Immature natural killer cell (primary cell): ENCODE data around the gene APLNR. TPM values are rescaled to one million over a fixed set of nuclear protein-coding genes. Genes with fewer than 3 reads are reported as not detected.
"Not testable (repeated sequence)": the region's sequence is repeated elsewhere in the genome, so short reads cannot be mapped to it uniquely, and the experiment has no call there.

Experiments used
- DNase-seq, 3 donors: peaks; one replicate each; pipeline ENCODE4 v3.0.0; 2022; ENCODE audit warnings: mixed read lengths in 1 of 3
- H3K27ac Mint-ChIP-seq, 6 donors: one replicate each; pipeline ENCODE4 v1.8.0; 2020; ENCODE audit warnings: mixed read lengths in 6 of 6, mild to moderate bottlenecking in 5 of 6, inconsistent platforms in 4 of 6, moderate library complexity in 3 of 6
- H3K27me3 Mint-ChIP-seq, 3 donors: one replicate each; pipeline ENCODE4 v1.8.0; 2020 to 2021; ENCODE audit warnings: low read depth in 3 of 3, mild to moderate bottlenecking in 3 of 3, mixed read lengths in 3 of 3, moderate library complexity in 3 of 3, inconsistent platforms in 1 of 3
- H3K36me3 Mint-ChIP-seq, 3 donors: one replicate each; pipeline ENCODE4 v1.8.0; 2020; ENCODE audit warnings: mixed read lengths in 3 of 3, inconsistent platforms in 2 of 3, mild to moderate bottlenecking in 2 of 3
- H3K4me1 Mint-ChIP-seq, 2 donors: one replicate each; pipeline ENCODE4 v1.8.0; 2020; ENCODE audit warnings: inconsistent platforms in 2 of 2, mild to moderate bottlenecking in 2 of 2, mixed read lengths in 2 of 2, moderate library complexity in 1 of 2
- H3K4me3 Mint-ChIP-seq, 5 donors: one replicate each; pipeline ENCODE4 v1.8.0; 2020; ENCODE audit warnings: mild to moderate bottlenecking in 5 of 5, mixed read lengths in 5 of 5, inconsistent platforms in 3 of 5, moderate library complexity in 3 of 5
- H3K9me3 Mint-ChIP-seq, 6 donors: one replicate each; pipeline ENCODE4 v1.8.0; 2020; ENCODE audit warnings: mild to moderate bottlenecking in 6 of 6, mixed read lengths in 6 of 6, inconsistent platforms in 4 of 6, moderate library complexity in 3 of 6
- polyA plus RNA-seq, 3 donors: library from polyadenylated mRNA; unstranded; fragments of 300-500 nt; fragmentation: Illumina TruSeq; gene quantifications; one replicate each; pipeline ENCODE4 v1.2.3, GENCODE V29; 2021

APLNR gene
- under 1 TPM in 1 of 3 donors, not detected in 2; 0.28 TPM for polyA plus RNA-seq

DNA sequence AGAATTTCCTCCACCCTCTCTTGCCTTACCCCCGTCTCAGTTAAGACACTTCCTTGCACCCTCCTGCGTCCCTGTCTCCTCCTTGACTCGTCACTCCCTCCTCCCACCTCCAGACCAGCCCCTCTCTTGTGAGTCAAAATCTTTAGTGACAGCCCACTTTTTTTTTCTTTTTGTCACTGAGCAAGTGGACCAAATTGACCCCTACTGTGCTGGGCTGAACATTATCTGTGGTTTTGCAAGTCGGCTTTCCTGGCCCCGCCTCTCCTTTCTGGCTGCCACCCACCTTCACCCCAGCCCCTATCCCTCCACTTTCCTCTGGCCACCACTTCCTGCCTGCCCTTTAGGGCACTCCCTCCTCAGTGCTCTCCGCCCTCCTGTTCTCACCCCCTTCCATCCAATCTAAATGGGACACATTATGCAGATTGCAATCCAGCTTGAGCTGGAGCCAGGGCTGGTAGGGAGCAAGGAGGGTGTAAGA, at the start of gene APLNR:
TSS of gene APLNR (minus strand) at position 47 of the 478 bp plus-strand sequence. CDS start 246 bp downstream, outside the sequence.
- H3K9me3 Mint-ChIP-seq = no peaks in the 10 kb centered on the region
- peaks cover 10 to 12% (median 11%) of the 10 kb centered on the region in 3 donors for H3K27me3 Mint-ChIP-seq
- peak; percentile 7 to 23 (median 19) for DNase-seq
- peaks cover 27 to 38% of the 10 kb centered on the region in 2 donors for H3K4me1 Mint-ChIP-seq
- no peaks in the 10 kb centered on the region for H3K36me3 Mint-ChIP-seq
- H3K4me3 Mint-ChIP-seq = peak within 1 kb of the TSS; percentile 68 to 86 (median 83)
- peak within 1 kb of the TSS; percentile 37 to 79 (median 61) for H3K27ac Mint-ChIP-seq

DNA sequence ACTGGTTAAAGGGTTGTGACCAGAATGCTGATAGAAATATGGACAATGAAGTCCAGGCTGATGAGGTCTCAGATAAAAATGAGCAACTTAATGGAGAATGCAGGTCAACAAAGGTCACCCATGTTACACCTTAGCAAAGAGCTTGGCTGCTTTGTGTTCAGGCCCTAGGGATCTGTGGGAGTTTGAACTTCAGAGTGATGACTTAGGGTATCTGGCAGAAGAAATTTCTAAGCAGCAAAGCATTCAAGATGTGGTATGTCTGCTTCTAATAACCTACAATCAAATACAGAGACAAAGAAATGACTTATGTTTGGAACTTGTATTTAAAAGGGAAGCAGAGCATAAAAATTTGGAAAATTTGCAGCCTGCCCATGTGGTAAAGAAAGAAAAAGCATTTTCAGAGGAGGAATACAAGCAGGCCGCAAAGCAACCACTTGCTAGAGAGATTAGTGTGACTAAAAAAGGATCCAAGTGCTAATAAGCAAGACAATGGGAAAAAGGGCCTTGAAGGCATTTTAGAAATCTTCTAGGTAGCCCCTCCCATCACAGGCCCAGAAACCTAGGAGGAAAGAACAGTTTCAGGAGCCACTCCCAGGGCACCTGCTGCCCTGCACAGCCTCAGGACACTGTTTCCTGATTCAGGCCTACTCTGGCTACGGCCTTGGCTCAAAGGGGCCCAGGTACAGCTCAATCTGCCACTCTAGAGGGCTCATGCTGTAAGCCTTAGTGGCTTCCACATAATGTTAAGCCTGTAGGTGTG, 46.4 kb upstream of the APLNR start:
- H3K4me3 Mint-ChIP-seq = no peak overlapping the region
- peaks cover 0 to 4% (median 4%) of the 10 kb centered on the region in 3 donors for H3K27me3 Mint-ChIP-seq
- no peaks in the 10 kb centered on the region for H3K4me1 Mint-ChIP-seq
- no peaks in the 10 kb centered on the region for H3K9me3 Mint-ChIP-seq
- H3K27ac Mint-ChIP-seq = no peak overlapping the region
- H3K36me3 Mint-ChIP-seq = no peaks in the 10 kb centered on the region
- DNase-seq = no peak

- not testable (repeated sequence) for H3K36me3 Mint-ChIP-seq, H3K4me1 Mint-ChIP-seq, DNase-seq, H3K9me3 Mint-ChIP-seq, H3K27ac Mint-ChIP-seq, H3K4me3 Mint-ChIP-seq
- H3K27me3 Mint-ChIP-seq = peaks cover 0 to 11% (median 4%) of the 10 kb centered on the region in 3 donors
Measured at GRCh38 chr11:57281546-57281945, 44.5 kb upstream of the APLNR start.

GRCh38 chr11:57279116-57279515, 42.1 kb upstream of the APLNR start:
- no peaks in the 10 kb centered on the region for H3K36me3 Mint-ChIP-seq
- peaks cover 1 to 5% of the 10 kb centered on the region in 2 donors for H3K4me1 Mint-ChIP-seq
- H3K9me3 Mint-ChIP-seq = peaks cover 0 to 5% (median 0%) of the 10 kb centered on the region in 6 donors
- no peak for DNase-seq
- H3K27ac Mint-ChIP-seq = no peak overlapping the region
- peaks cover 0 to 11% (median 4%) of the 10 kb centered on the region in 3 donors for H3K27me3 Mint-ChIP-seq
- H3K4me3 Mint-ChIP-seq = no peak overlapping the region

DNA sequence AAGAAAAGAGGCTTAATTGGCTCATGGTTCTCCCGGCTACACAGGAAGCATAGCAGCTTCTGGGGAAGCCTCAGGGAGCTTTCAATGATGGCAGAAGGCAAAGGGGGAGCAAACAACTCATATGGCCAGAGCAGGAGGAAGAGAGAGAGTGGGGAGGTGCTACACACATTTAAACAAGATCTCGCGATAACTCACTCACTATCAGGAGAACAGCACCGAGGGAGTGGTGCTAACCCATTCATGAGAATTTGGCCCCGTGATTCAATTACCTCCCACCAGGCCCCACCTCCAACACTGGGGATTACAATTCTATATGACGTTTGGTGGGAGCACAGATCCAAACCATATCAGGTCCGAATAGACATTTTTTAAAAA, 41.7 kb upstream of the APLNR start:
- peaks cover 1 to 5% of the 10 kb centered on the region in 2 donors for H3K4me1 Mint-ChIP-seq
- H3K27ac Mint-ChIP-seq = no peak overlapping the region
- H3K36me3 Mint-ChIP-seq = no peaks in the 10 kb centered on the region
- no peak for DNase-seq
- H3K27me3 Mint-ChIP-seq = peaks cover 0 to 11% (median 5%) of the 10 kb centered on the region in 3 donors
- peaks cover 0 to 6% (median 0%) of the 10 kb centered on the region in 6 donors for H3K9me3 Mint-ChIP-seq
- H3K4me3 Mint-ChIP-seq = no peak overlapping the region

- H3K4me1 Mint-ChIP-seq = peaks cover 1 to 5% of the 10 kb centered on the region in 2 donors
- peaks cover 0 to 8% (median 0%) of the 10 kb centered on the region in 6 donors for H3K9me3 Mint-ChIP-seq
- no peaks in the 10 kb centered on the region for H3K36me3 Mint-ChIP-seq
- no peak overlapping the region for H3K4me3 Mint-ChIP-seq
- no peak for DNase-seq
- no peak overlapping the region for H3K27ac Mint-ChIP-seq
- H3K27me3 Mint-ChIP-seq = peaks cover 0 to 11% (median 5%) of the 10 kb centered on the region in 3 donors
Measured at GRCh38 chr11:57277845-57278720, 41.0 kb upstream of the APLNR start.

DNA sequence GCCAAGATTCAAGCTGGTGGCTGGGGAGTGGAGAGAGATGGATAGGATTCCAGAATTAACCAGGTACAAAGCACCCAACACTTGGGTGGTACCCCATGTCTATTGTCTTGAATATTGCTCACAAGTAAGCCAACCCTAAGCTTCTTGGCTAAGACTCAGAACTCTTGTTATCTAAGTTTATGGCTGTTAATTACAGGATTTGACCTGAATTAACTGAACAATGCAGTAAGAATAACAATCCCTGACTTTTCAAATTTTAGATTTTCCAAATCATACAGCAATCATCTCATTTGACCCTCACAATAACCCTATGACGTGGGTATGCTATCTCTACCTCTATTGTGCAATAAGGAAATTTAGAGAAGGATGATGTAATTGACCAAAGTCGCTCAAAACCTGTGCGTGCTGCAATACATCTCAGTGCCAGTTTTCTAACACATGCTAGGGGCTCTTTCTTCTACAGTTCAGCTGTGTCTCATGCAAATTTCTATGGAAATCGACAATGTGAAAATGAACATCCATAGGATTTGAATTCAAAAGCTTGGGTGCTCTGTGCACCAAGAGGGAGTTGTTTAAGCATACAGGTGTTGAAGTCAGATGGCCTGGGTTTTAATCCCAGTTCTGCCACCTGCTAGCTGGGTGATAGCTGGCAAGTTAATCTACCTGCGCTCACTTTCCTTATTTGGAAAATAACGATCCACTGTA, 40.1 kb upstream of the APLNR start:
- no peak for DNase-seq
- Mint-ChIP-seq H3K27me3 (peaks cover 0 to 11% (median 5%) of the 10 kb centered on the region in 3 donors), H3K4me3 (no peak overlapping the region), H3K27ac (no peak overlapping the region), H3K9me3 (peaks cover 0 to 8% (median 0%) of the 10 kb centered on the region in 6 donors), H3K4me1 (peaks cover 1 to 5% of the 10 kb centered on the region in 2 donors), H3K36me3 (no peaks in the 10 kb centered on the region)

GRCh38 chr11:57276169-57276970, 39.3 kb upstream of the APLNR start:
- Mint-ChIP-seq H3K4me3 (no peak overlapping the region), H3K9me3 (peaks cover 0 to 8% (median 0%) of the 10 kb centered on the region in 6 donors), H3K27ac (no peak overlapping the region), H3K4me1 (peaks cover 1 to 5% of the 10 kb centered on the region in 2 donors), H3K27me3 (peaks cover 0 to 11% (median 5%) of the 10 kb centered on the region in 3 donors), H3K36me3 (no peaks in the 10 kb centered on the region)
- DNase-seq = no peak

DNA sequence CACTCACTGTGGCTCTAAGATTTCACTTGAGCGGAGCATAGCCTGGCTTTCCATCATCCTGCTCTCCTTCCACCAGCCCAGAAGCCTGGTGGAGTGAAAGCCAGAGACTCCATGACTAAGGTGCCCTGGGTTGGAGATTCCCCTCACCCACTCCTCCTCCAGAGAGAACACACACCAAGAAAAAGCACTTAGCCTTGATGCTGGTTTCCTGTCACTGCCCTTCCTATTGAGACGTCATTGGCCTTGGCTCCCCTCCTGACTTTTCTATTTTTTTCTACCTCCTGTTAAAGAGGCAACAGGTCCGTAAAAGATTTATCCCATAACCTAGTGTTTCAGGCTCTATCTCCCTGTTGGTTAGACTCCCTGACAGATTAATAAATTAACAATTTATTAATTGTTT, 38.5 kb upstream of the APLNR start:
- H3K27ac Mint-ChIP-seq = no peak overlapping the region
- H3K4me3 Mint-ChIP-seq = no peak overlapping the region
- DNase-seq = no peak
- peaks cover 1 to 5% of the 10 kb centered on the region in 2 donors for H3K4me1 Mint-ChIP-seq
- H3K9me3 Mint-ChIP-seq = peaks cover 0 to 8% (median 0%) of the 10 kb centered on the region in 6 donors
- peaks cover 0 to 11% (median 5%) of the 10 kb centered on the region in 3 donors for H3K27me3 Mint-ChIP-seq
- H3K36me3 Mint-ChIP-seq = no peaks in the 10 kb centered on the region

- H3K27me3 Mint-ChIP-seq = peaks cover 0 to 11% (median 5%) of the 10 kb centered on the region in 3 donors
- no peak for DNase-seq
- no peaks in the 10 kb centered on the region for H3K36me3 Mint-ChIP-seq
- H3K9me3 Mint-ChIP-seq = peaks cover 0 to 8% (median 0%) of the 10 kb centered on the region in 6 donors
- no peak overlapping the region for H3K4me3 Mint-ChIP-seq
- H3K27ac Mint-ChIP-seq = no peak overlapping the region
- H3K4me1 Mint-ChIP-seq = peaks cover 1 to 5% of the 10 kb centered on the region in 2 donors
Measured at GRCh38 chr11:57274904-57275498, 38.0 kb upstream of the APLNR start.

DNA sequence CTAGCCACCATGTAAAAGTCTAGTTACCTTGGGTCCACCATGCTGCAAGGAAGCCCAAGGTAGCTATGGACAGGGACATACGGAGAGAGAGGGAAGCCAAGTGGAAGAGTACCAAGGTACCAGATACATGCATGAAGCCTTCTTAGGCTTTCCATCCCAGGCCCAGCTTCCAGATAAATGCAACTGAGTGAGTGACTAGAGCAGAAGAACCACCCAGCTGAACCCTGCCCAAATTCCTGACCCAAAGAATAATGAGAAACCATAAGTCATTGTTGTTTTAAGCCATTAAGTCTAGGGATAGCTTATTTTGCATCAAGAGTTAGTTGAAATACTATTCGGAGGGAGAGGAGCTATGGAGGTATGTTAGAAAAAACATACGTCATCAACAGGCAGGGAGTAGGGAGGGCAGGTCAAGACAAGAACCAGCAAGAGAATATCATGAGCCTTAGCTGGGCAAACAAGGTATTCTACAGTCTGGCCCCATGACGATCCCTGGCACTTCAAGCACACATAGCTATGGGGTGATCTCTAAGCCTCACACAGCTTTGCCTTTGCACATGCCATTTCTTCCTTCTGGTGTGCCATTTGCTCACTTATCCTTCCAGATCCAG, 36.5 kb upstream of the APLNR start:
- Mint-ChIP-seq H3K36me3 (no peaks in the 10 kb centered on the region), H3K9me3 (peaks cover 0 to 11% (median 0%) of the 10 kb centered on the region in 6 donors), H3K4me1 (peaks cover 1 to 5% of the 10 kb centered on the region in 2 donors), H3K27me3 (peaks cover 0 to 14% (median 5%) of the 10 kb centered on the region in 3 donors), H3K27ac (no peak overlapping the region), H3K4me3 (no peak overlapping the region)
- no peak for DNase-seq

DNA sequence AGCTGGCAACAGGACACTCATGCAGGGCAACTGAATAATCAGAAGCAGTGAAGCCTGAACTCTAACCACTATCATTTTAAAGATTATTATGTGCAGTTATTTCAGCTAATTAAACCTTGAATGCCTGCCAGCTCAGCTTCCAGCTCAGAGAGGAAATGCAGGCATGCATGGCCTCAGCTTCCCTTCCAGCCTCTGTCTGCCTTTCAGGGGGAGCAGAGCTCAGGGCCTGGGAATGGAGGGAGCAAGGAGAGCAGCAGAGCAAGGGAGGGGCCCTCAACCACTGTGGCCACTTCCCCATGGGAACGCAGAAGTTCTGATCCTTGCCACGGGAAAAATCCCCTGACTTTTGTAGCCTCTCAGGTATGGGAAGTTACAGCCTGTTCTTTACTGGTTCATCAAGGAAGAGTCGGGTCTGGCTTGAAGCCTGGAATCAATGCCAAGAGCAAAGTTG, 32.5 kb upstream of the APLNR start:
- H3K9me3 Mint-ChIP-seq = peaks cover 0 to 9% (median 0%) of the 10 kb centered on the region in 6 donors

More for the DNA sequence above, 32.5 kb upstream of the APLNR start:
- no peak overlapping the region for H3K27ac Mint-ChIP-seq
- DNase-seq = no peak
- no peaks in the 10 kb centered on the region for H3K4me1 Mint-ChIP-seq
- no peak overlapping the region for H3K4me3 Mint-ChIP-seq
- no peaks in the 10 kb centered on the region for H3K36me3 Mint-ChIP-seq
- H3K27me3 Mint-ChIP-seq = peaks cover 0 to 10% (median 6%) of the 10 kb centered on the region in 3 donors
